Stomach (tissue), 9 donors: ENCODE measurements around the gene CARMIL1. TPM values are rescaled to one million over a fixed set of nuclear protein-coding genes. Genes with fewer than 3 reads are reported as not detected.

Experiments
- DNase-seq, 2 donors: peaks; one replicate each; pipeline versions ENCODE4 v3.0.0 to v3.0.0-alpha.2; 2013 to 2019
- H3K27ac ChIP-seq, 5 donors: fragments of 200-600 bp in 4 of 5; sonication (generic) in 4 of 5; one replicate each; pipeline ENCODE4 v1.5.1; 2013 to 2019; ENCODE audit warnings: mild to moderate bottlenecking in 1 of 5, moderate library complexity in 1 of 5
- H3K27me3 ChIP-seq, 3 donors: fragments of 200-600 bp; sonication (generic); one replicate each; pipeline ENCODE4 v1.5.1; 2017 to 2019; ENCODE audit warnings: mixed run types in 1 of 3
- H3K36me3 ChIP-seq, 4 donors: fragments of 200-600 bp; sonication (generic); 1 replicate in 3 of 4; 2 replicates in 1 of 4; pipeline ENCODE4 v1.5.1; 2016 to 2019
- H3K4me1 ChIP-seq, 4 donors: fragments of 200-600 bp; sonication (generic); one replicate each; pipeline ENCODE4 v1.5.1; 2016 to 2019
- H3K4me3 ChIP-seq, 4 donors: fragments of 200-600 bp; sonication (generic) in 3 of 4; one replicate each; pipeline ENCODE4 v1.5.1; 2016 to 2019; ENCODE audit warnings: mild to moderate bottlenecking in 1 of 4
- H3K9me3 ChIP-seq, 4 donors: fragments of 200-600 bp; sonication (generic); one replicate each; pipeline ENCODE4 v1.5.1; 2016 to 2019
- CTCF ChIP-seq, 7 experiments: fragments of 450-650 bp in 4 of 7; fragments of 200-600 bp in 3 of 7; sonication (generic) in 3 of 7; IDR thresholded peaks; one replicate each; pipeline ENCODE4 v1.5.1; 2016 to 2019; ENCODE audit warnings: antibody characterized with exemption in 7 of 7, control low read depth in 2 of 7, mild to moderate bottlenecking in 1 of 7
- EP300 ChIP-seq: sonication (generic); formaldehyde crosslinking; IDR thresholded peaks from one replicate; pipeline ENCODE4 v1.6.1; 2017; ENCODE audit warnings: antibody characterized with exemption
- POLR2A ChIP-seq, 4 donors: fragments of 450-650 bp; IDR thresholded peaks; one replicate each; pipeline ENCODE4 v1.6.1; 2016; ENCODE audit warnings: antibody characterized with exemption in 4 of 4, control low read depth in 2 of 4, mild to moderate bottlenecking in 1 of 4, moderate library complexity in 1 of 4
- POLR2AphosphoS5 ChIP-seq, 3 donors: sonication (generic); formaldehyde crosslinking; IDR thresholded peaks; one replicate each; pipeline ENCODE4 v1.6.1; 2016; ENCODE audit warnings: antibody characterized with exemption in 3 of 3
- WGBS, 5 donors: extraction: QIAGEN DNeasy Blood & Tissue Kit in 3 of 5; methylation state at CpG; one replicate each; pipeline versions ENCODE4 v1.1.5 to v1.1.7; 2013 to 2018; 5-methylcytosine and 5-hydroxymethylcytosine counted together
- intact Hi-C: fragments of 100-400 bp; cut with DNase I; formaldehyde crosslinking; loops from one replicate; pipeline ENCODE4 v1.15.1; 2023; ENCODE audit warnings: low total_unique reads
- polyA plus RNA-seq, 3 donors: library from polyadenylated mRNA; stranded (reverse); fragments of 200-250 nt; gene quantifications; one replicate each; pipeline ENCODE4 v1.2.3, GENCODE V29; 2013
- total RNA-seq, 5 donors: library from RNA; depleted of rRNA; stranded (reverse); fragments of >200 nt; gene quantifications; one replicate each; pipeline versions ENCODE4 v1.1.0 to v1.2.3, GENCODE V29; 2014 to 2016
- donor health status: healthy with polysubstance abuse.
- donor health status: Bipolar disorder and iron deficiency.
- donor health status: healthy.

The CARMIL1 gene
- total and polyA plus RNA-seq, 8 donors: 10.5 to 42.7 (median 14.9) TPM

- no peak for DNase-seq
- H3K27me3 ChIP-seq: no peaks in the 10 kb centered on the region
- no peaks in the 10 kb centered on the region for H3K4me1 ChIP-seq
- no peaks in the 10 kb centered on the region for H3K9me3 ChIP-seq
- H3K36me3 ChIP-seq: no peaks in the 10 kb centered on the region
- WGBS, 5 donors: 70 to 90% (median 83%) methylated on average over 5 of the region's 5 CpGs
- no peak overlapping the region for H3K27ac ChIP-seq
- TF ChIP-seq EP300 (no peak), CTCF (IDR thresholded peaks at IDR 0.05) (no peak), POLR2A (IDR thresholded peaks at IDR 0.05) (no peak), POLR2AphosphoS5 (IDR thresholded peaks at IDR 0.05) (no peak)
- H3K4me3 ChIP-seq: no peak overlapping the region
- intact Hi-C loops: no loop called here
Observed at GRCh38 chr6:25395731-25396130, 116.6 kb downstream of the CARMIL1 start.

- no peak overlapping the region for H3K4me3 ChIP-seq
- no peak overlapping the region for H3K27ac ChIP-seq
- H3K9me3 ChIP-seq: no peaks in the 10 kb centered on the region
- 80 to 89% (median 85%) methylated on average over 2 of the region's 2 CpGs for WGBS, 5 donors
- no peaks in the 10 kb centered on the region for H3K27me3 ChIP-seq
- DNase-seq: no peak
- H3K36me3 ChIP-seq: no peaks in the 10 kb centered on the region
- intact Hi-C loops: no loop called here
- no peaks in the 10 kb centered on the region for H3K4me1 ChIP-seq
- no peak for TF ChIP-seq EP300
- TF ChIP-seq CTCF (IDR thresholded peaks at IDR 0.05): no peak
- no peak for TF ChIP-seq POLR2AphosphoS5 (IDR thresholded peaks at IDR 0.05)
- no peak for TF ChIP-seq POLR2A (IDR thresholded peaks at IDR 0.05)
Observed at GRCh38 chr6:25397406-25397805, 118.2 kb downstream of the CARMIL1 start.

- 92 to 94% (median 94%) methylated on average over 5 of the region's 5 CpGs for WGBS, 5 donors
- TF ChIP-seq EP300: no peak
Observed at GRCh38 chr6:25399885-25400284, 120.7 kb downstream of the CARMIL1 start.

GRCh38 chr6:25401711-25402110 lies 122.5 kb downstream of the CARMIL1 start:
- intact Hi-C loops: no loop called here
- Histone ChIP-seq H3K27ac (no peak overlapping the region), H3K4me1 (peaks cover 0 to 24% (median 19%) of the 10 kb centered on the region in 4 donors), H3K9me3 (no peaks in the 10 kb centered on the region), H3K36me3 (no peaks in the 10 kb centered on the region), H3K4me3 (no peak overlapping the region), H3K27me3 (no peaks in the 10 kb centered on the region)
- no peak for TF ChIP-seq POLR2A (IDR thresholded peaks at IDR 0.05)
- TF ChIP-seq POLR2AphosphoS5 (IDR thresholded peaks at IDR 0.05): no peak
- TF ChIP-seq EP300: no peak
- no peak for TF ChIP-seq CTCF (IDR thresholded peaks at IDR 0.05)
- 71 to 85% (median 80%) methylated on average over 5 of the region's 5 CpGs for WGBS, 5 donors
- no peak for DNase-seq

More at GRCh38 chr6:25399885-25400284, 120.7 kb downstream of the CARMIL1 start:
- H3K27ac ChIP-seq: no peak overlapping the region
- H3K27me3 ChIP-seq: no peaks in the 10 kb centered on the region
- H3K4me1 ChIP-seq: peaks cover 0 to 13% (median 8%) of the 10 kb centered on the region in 4 donors
- H3K36me3 ChIP-seq: no peaks in the 10 kb centered on the region
- intact Hi-C loops: no loop called here
- H3K9me3 ChIP-seq: no peaks in the 10 kb centered on the region
- no peak overlapping the region for H3K4me3 ChIP-seq
- no peak for DNase-seq

GRCh38 chr6:25402125-25402524 lies 123.0 kb downstream of the CARMIL1 start:
- Histone ChIP-seq H3K4me1 (peaks cover 0 to 24% (median 19%) of the 10 kb centered on the region in 4 donors), H3K4me3 (no peak overlapping the region), H3K9me3 (no peaks in the 10 kb centered on the region), H3K27ac (no peak overlapping the region), H3K27me3 (no peaks in the 10 kb centered on the region), H3K36me3 (no peaks in the 10 kb centered on the region)
- TF ChIP-seq EP300 (no peak), POLR2AphosphoS5 (IDR thresholded peaks at IDR 0.05) (no peak), CTCF (IDR thresholded peaks at IDR 0.05) (no peak), POLR2A (IDR thresholded peaks at IDR 0.05) (no peak)
- no peak for DNase-seq
- 75 to 98% (median 95%) methylated on average over 4 of the region's 4 CpGs for WGBS, 5 donors
- intact Hi-C loops: no loop called here
